ENCODE data around the gene TJP1.

The TJP1 gene

GRCh38 chr15:29652595-29652994 is 169.7 kb downstream of the TJP1 start:
- DNase-seq (ENCODE audit: low read depth), result no peak
- no peak overlapping the region for H3K4me3 ChIP-seq (replicated peaks; ENCODE audit: low read depth, low read length)
- TF ChIP-seq CTCF (IDR thresholded peaks at IDR 0.05; ENCODE audit: low read length, missing control alignments), result no peak

- TF ChIP-seq CTCF (IDR thresholded peaks at IDR 0.05; ENCODE audit: low read length, missing control alignments), result no peak
- no peak overlapping the region for H3K4me3 ChIP-seq (replicated peaks; ENCODE audit: low read depth, low read length)
- DNase-seq (ENCODE audit: low read depth), result no peak
Measured at GRCh38 chr15:29651476-29652233, 170.6 kb downstream of the TJP1 start.

Measured in fibroblast of pulmonary artery (primary cell).